IMR-90 (cell line): ENCODE measurements around the gene LSMEM2. TPM values are rescaled to one million over a fixed set of nuclear protein-coding genes. Genes with fewer than 3 reads are reported as not detected.

Experiments
- ATAC-seq: fragments of 200-7000 bp; cut with Tn5 transposase; 2 replicates; pipeline ENCODE4 v1.9.1; 2020; ENCODE audit warnings: low read depth, mild to moderate bottlenecking, moderate library complexity
- BruUV-seq: library from RNA; stranded (reverse); fragments of 400-500 nt; replicated peaks from 2 replicates; lab custom pipeline; 2021; lab: Mats Ljungman, UMichigan
- CTCF ChIA-PET: fragments of 300-600 bp; formaldehyde crosslinking; extraction: SDS; loops from one replicate; lab custom pipeline; 2021; ENCODE audit warnings: antibody characterized with exemption; lab: Yijun Ruan, JAX
- POLR2A ChIA-PET: fragments of 300-600 bp; sonication (Branson Sonifier 250); formaldehyde crosslinking; loops from one replicate; lab custom pipeline; 2022; ENCODE audit warnings: antibody characterized with exemption; ENCODE audit not compliant: unreplicated experiment; lab: Charles Lee
- DNase-seq: peaks from one replicate; pipeline ENCODE4 v3.0.0; 2013
- H2AFZ ChIP-seq: replicated peaks from 2 replicates; pipeline ENCODE3; 2013; ENCODE audit warnings: low read length, mild to moderate bottlenecking; ENCODE audit not compliant: poor library complexity
- H2AK5ac ChIP-seq: 2 replicates; pipeline ENCODE4 v1.6.1; 2013; ENCODE audit warnings: low read depth, low read length, inconsistent platforms
- H2AK9ac ChIP-seq: replicated peaks from 2 replicates; pipeline ENCODE3; 2013; ENCODE audit warnings: mild to moderate bottlenecking, low read depth, low read length, moderate library complexity; ENCODE audit not compliant: poor library complexity
- H2BK120ac ChIP-seq: 2 replicates; pipeline ENCODE4 v1.6.1; 2013; ENCODE audit warnings: low read depth, low read length, inconsistent platforms
- H2BK15ac ChIP-seq: 3 replicates; pipeline ENCODE4 v1.6.1; 2013; ENCODE audit warnings: low read depth, low read length, inconsistent platforms
- H2BK20ac ChIP-seq: 2 replicates; pipeline ENCODE4 v1.6.1; 2013; ENCODE audit warnings: low read depth, mild to moderate bottlenecking, inconsistent platforms, low read length, moderate library complexity
- H2BK5ac ChIP-seq: 2 replicates; pipeline ENCODE4 v1.6.1; 2013; ENCODE audit warnings: mild to moderate bottlenecking, low read depth, low read length, inconsistent platforms; ENCODE audit not compliant: poor library complexity, severe bottlenecking
- H3K14ac ChIP-seq: replicated peaks from 2 replicates; pipeline ENCODE4 v1.6.1; 2013; ENCODE audit warnings: low read depth, low read length, inconsistent platforms
- H3K18ac ChIP-seq: 2 replicates; pipeline ENCODE4 v1.6.1; 2013; ENCODE audit warnings: low read depth, low read length, control low read depth
- H3K23ac ChIP-seq: 2 replicates; pipeline ENCODE4 v1.6.1; 2013; ENCODE audit warnings: low read depth, low read length, inconsistent platforms
- H3K27ac ChIP-seq: 2 replicates; pipeline ENCODE4 v1.5.1; 2013; ENCODE audit warnings: mild to moderate bottlenecking, control low read depth, low read length; ENCODE audit not compliant: insufficient read depth
- H3K27me3 ChIP-seq: 2 replicates; pipeline ENCODE4 v1.6.1; 2013; ENCODE audit warnings: low read length; ENCODE audit not compliant: control insufficient read depth, insufficient read depth
- H3K36me3 ChIP-seq: 2 replicates; pipeline ENCODE4 v1.6.1; 2013; ENCODE audit warnings: low read length, mixed read lengths; ENCODE audit not compliant: control insufficient read depth, insufficient read depth
- H3K4ac ChIP-seq: 2 replicates; pipeline ENCODE4 v1.6.1; 2013; ENCODE audit warnings: low read depth, low read length, inconsistent platforms
- H3K4me1 ChIP-seq: 2 replicates; pipeline ENCODE4 v1.6.1; 2013; ENCODE audit warnings: low read length, mixed read lengths; ENCODE audit not compliant: control insufficient read depth, insufficient read depth
- H3K4me2 ChIP-seq: 2 replicates; pipeline ENCODE4 v1.6.1; 2013; ENCODE audit warnings: low read depth, mild to moderate bottlenecking, control low read depth, low read length, moderate library complexity
- H3K4me3 ChIP-seq: 2 replicates; pipeline ENCODE4 v1.5.1; 2013; ENCODE audit warnings: low read depth, mild to moderate bottlenecking, control low read depth, low read length, moderate library complexity; ENCODE audit not compliant: insufficient read depth
- H3K56ac ChIP-seq: 2 replicates; pipeline ENCODE4 v1.6.1; 2013; ENCODE audit warnings: low read length, inconsistent platforms; ENCODE audit not compliant: insufficient read depth; ENCODE audit errors: extremely low read depth
- H3K79me1 ChIP-seq, 2 experiments: 2 replicates each; pipeline ENCODE4 v1.6.1; 2013; ENCODE audit warnings: low read length in 2 of 2, inconsistent platforms in 1 of 2, low read depth in 1 of 2
- H3K9ac ChIP-seq: 2 replicates; pipeline ENCODE4 v1.6.1; 2013; ENCODE audit warnings: low read depth, low read length, control low read depth
- H3K9me1 ChIP-seq: 2 replicates; pipeline ENCODE4 v1.6.1; 2013; ENCODE audit warnings: low read length, inconsistent platforms; ENCODE audit not compliant: insufficient read depth
- H3K9me3 ChIP-seq: 2 replicates; pipeline ENCODE4 v1.6.1; 2013; ENCODE audit warnings: low read length; ENCODE audit not compliant: control insufficient read depth, insufficient read depth
- H4K20me1 ChIP-seq: 2 replicates; pipeline ENCODE4 v1.6.1; 2013; ENCODE audit warnings: low read length, inconsistent platforms; ENCODE audit not compliant: insufficient read depth
- H4K5ac ChIP-seq: 2 replicates; pipeline ENCODE4 v1.6.1; 2013; ENCODE audit warnings: mild to moderate bottlenecking, low read depth, low read length, control low read depth
- H4K8ac ChIP-seq, 2 experiments: 2 replicates each; pipeline ENCODE4 v1.6.1; 2013; ENCODE audit warnings: low read depth in 2 of 2, low read length in 2 of 2, control low read depth in 1 of 2, inconsistent platforms in 1 of 2
- H4K91ac ChIP-seq: 2 replicates; pipeline ENCODE4 v1.6.1; 2013; ENCODE audit warnings: low read depth, low read length, inconsistent platforms; ENCODE audit not compliant: insufficient read depth
- BHLHE40 ChIP-seq: fragments of 150-350 bp; IDR thresholded peaks from 2 replicates; pipeline ENCODE4 v1.6.1; 2016; ENCODE audit warnings: mild to moderate bottlenecking, low read depth, low read length
- CEBPB ChIP-seq: IDR thresholded peaks from 2 replicates; pipeline ENCODE4 v1.6.1; 2012; ENCODE audit warnings: low read depth, low read length, improper control_type of control experiment
- CHD1 ChIP-seq: IDR thresholded peaks from 2 replicates; pipeline ENCODE4 v1.6.1; 2012; ENCODE audit warnings: low read depth, low read length, improper control_type of control experiment
- MAFK ChIP-seq: IDR thresholded peaks from 2 replicates; pipeline ENCODE4 v1.6.1; 2012; ENCODE audit warnings: low read depth, low read length, improper control_type of control experiment
- MAZ ChIP-seq: IDR thresholded peaks from 2 replicates; pipeline ENCODE4 v1.6.1; 2012; ENCODE audit warnings: low read depth, mild to moderate bottlenecking, low read length, improper control_type of control experiment, moderate library complexity, borderline replicate concordance
- MXI1 ChIP-seq: IDR thresholded peaks from 2 replicates; pipeline ENCODE4 v1.6.1; 2012; ENCODE audit warnings: low read depth, mild to moderate bottlenecking, low read length, moderate library complexity, borderline replicate concordance
- POLR2A ChIP-seq: IDR thresholded peaks from 2 replicates; pipeline ENCODE4 v1.6.1; 2012; ENCODE audit warnings: mild to moderate bottlenecking, low read depth, low read length
- RAD21 ChIP-seq: IDR thresholded peaks from 2 replicates; pipeline ENCODE4 v1.6.1; 2012; ENCODE audit warnings: low read length, improper control_type of control experiment
- RCOR1 ChIP-seq: IDR thresholded peaks from 2 replicates; pipeline ENCODE4 v1.6.1; 2012; ENCODE audit warnings: mild to moderate bottlenecking, low read length, improper control_type of control experiment; ENCODE audit not compliant: insufficient replicate concordance
- SMC3 ChIP-seq: fragments of 150-350 bp; IDR thresholded peaks from 2 replicates; pipeline ENCODE4 v1.6.1; 2016; ENCODE audit warnings: low read depth, mild to moderate bottlenecking, antibody characterized with exemption, low read length, moderate library complexity
- WGBS, 2 experiments: methylation state at CpG; one replicate each; pipeline versions ENCODE4 v1.1.5 to v1.1.7; 2013; ENCODE audit warnings: missing lambda C conversion rate in 2 of 2; ENCODE audit not compliant: insufficient read length in 1 of 2; ENCODE audit errors: extremely low coverage in 2 of 2; 5-methylcytosine and 5-hydroxymethylcytosine counted together
- dilution Hi-C: fragments of 300-500 bp; cut with HindIII; formaldehyde crosslinking; loops from one replicate; pipeline ENCODE4 v1.14.3; 2018; ENCODE audit warnings: low sequenced_read_pairs; ENCODE audit not compliant: unreplicated experiment
- in situ Hi-C: fragments of 300-500 bp; cut with MboI; formaldehyde crosslinking; loops from 3 replicates; pipeline ENCODE4 v1.14.3; 2019; ENCODE audit warnings: low sequenced_read_pairs, inconsistent platforms, mixed read lengths
- intact Hi-C: fragments of 100-400 bp; cut with micrococcal nuclease; formaldehyde crosslinking; loops from 2 replicates; pipeline ENCODE4 v1.10.0; 2022
- polyA plus RNA-seq, 3 experiments: library from polyadenylated mRNA; depleted of rRNA; stranded (reverse); fragments of >200 nt; gene quantifications; 2 replicates each; pipeline ENCODE4 v1.2.3, GENCODE V29; 2012; ENCODE audit warnings: low replicate concordance in 1 of 3
- total RNA-seq: library from RNA; depleted of rRNA; stranded (reverse); fragments of >200 nt; gene quantifications from 2 replicates; pipeline ENCODE4 v1.2.3, GENCODE V29; 2012
- TF ChIP-seq, protein P1 (sequence below): fragments of 150-350 bp; IDR thresholded peaks from 2 replicates; pipeline ENCODE4 v1.6.1; 2016; ENCODE audit warnings: low read depth, mild to moderate bottlenecking, low read length, moderate library complexity, borderline replicate concordance

Gene LSMEM2
- total and polyA plus RNA-seq, 2 of the 4 experiments (the other 2 are of a cell fraction), result under 0.01 TPM; not detected in 1

DNA sequence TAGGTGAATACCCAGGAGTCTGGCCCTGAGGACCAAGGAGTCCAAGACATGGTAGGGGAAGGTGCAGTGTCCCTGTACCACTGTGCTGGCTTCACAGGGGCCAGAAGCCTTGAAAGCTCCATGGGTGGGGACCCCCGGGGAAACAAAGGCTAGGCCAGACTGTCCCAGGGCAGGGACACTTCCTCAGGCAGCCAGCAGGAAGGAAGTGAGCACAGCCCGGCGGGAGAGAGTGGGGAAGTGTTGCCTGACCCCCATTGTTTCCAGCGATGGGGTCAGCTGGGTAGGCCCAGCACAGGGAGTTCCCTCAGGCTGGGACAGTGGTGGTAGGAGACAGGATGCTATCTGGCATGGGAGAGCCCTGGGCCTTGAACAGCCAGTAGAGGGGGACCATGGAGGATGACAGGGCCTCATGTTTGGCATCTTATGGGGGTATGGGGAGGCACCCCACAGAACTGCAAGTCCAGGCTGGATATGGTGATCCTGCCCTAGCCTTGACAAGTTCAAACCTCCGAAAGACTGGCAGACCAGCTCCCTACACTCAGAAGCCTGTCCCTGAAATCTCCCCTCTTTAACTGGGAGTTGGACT, 44.8 kb downstream of the LSMEM2 start:
- Histone ChIP-seq H4K5ac (no peak overlapping the region), H2AK9ac (peak overlapping the region; percentile 67), H3K27ac (no peak overlapping the region), H3K9me3 (no peaks in the 10 kb centered on the region), H3K79me1 (peaks cover 27 to 51% of the 10 kb centered on the region in 2 experiments), H4K20me1 (peaks cover 12% of the 10 kb centered on the region; the same call in 1 of the 2 replicates), H3K36me3 (peaks cover 16% of the 10 kb centered on the region), H3K4ac (no peak overlapping the region), H2AFZ (no peak overlapping the region), H2AK5ac (no peak overlapping the region), H3K23ac (no peak overlapping the region), H4K91ac (no peak overlapping the region), H3K9ac (no peak overlapping the region), H4K8ac (no peak overlapping the region), H3K4me3 (no peak overlapping the region), H3K4me1 (peaks cover 26% of the 10 kb centered on the region), H2BK5ac (no peak overlapping the region), H2BK20ac (no peak overlapping the region), H3K14ac (no peak overlapping the region), H3K27me3 (no peaks in the 10 kb centered on the region), H2BK120ac (no peak overlapping the region), H3K9me1 (peaks cover 8% of the 10 kb centered on the region), H3K56ac (no peak overlapping the region), H3K4me2 (no peak overlapping the region), H3K18ac (no peak overlapping the region), H2BK15ac (no peak overlapping the region)
- dilution Hi-C loops (no loop called here), in situ Hi-C loops (no loop called here), intact Hi-C loops (loop anchor here (1.0 to 5.0 kb wide), 3 partner anchors 61 to 129 kb away; no protein-coding TSS in a partner anchor)
- WGBS, 2 experiments, result 82% methylated on average over 4 of the region's 5 CpGs; no CpG with 5 or more reads in 1 of the 2 experiments
- ChIA-PET POLR2A (interaction anchor here (1.0 kb wide), 1 partner anchor 13 kb away, joined by 4 read pairs; no protein-coding TSS in a partner anchor), CTCF (interaction anchor here (0.7 to 1.0 kb wide), 3 partner anchors 10 to 25 kb away, joined by 3 to 4 read pairs (median 4); partner anchors contain the start of genes HYAL3 and NAA80)
- ATAC-seq (no peak), DNase-seq (no peak)
- no TSS peak for BruUV-seq
- no peak for TF ChIP-seq POLR2A
- TF ChIP-seq, protein P1, sequence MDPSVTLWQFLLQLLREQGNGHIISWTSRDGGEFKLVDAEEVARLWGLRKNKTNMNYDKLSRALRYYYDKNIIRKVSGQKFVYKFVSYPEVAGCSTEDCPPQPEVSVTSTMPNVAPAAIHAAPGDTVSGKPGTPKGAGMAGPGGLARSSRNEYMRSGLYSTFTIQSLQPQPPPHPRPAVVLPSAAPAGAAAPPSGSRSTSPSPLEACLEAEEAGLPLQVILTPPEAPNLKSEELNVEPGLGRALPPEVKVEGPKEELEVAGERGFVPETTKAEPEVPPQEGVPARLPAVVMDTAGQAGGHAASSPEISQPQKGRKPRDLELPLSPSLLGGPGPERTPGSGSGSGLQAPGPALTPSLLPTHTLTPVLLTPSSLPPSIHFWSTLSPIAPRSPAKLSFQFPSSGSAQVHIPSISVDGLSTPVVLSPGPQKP, result no peak
- no peak for TF ChIP-seq MAFK
- no peak for TF ChIP-seq CEBPB
- TF ChIP-seq CHD1, result no peak
- TF ChIP-seq MXI1, result no peak
- no peak for TF ChIP-seq RAD21
- TF ChIP-seq SMC3, result no peak
- TF ChIP-seq RCOR1, result no peak
- TF ChIP-seq MAZ, result no peak
- TF ChIP-seq BHLHE40, result no peak
